H1 (cell line): Measurements from ENCODE around the gene COL21A1. TPM values are rescaled to one million over a fixed set of nuclear protein-coding genes. Genes with fewer than 3 reads are reported as not detected.

Source experiments
- CTCF ChIA-PET: fragments of 300-600 bp; sonication (Branson Sonifier 250); formaldehyde crosslinking; loops from one replicate; lab custom pipeline; 2021; ENCODE audit not compliant: partially characterized antibody; lab: Charles Lee
- POLR2A ChIA-PET: fragments of 300-600 bp; sonication (Branson Sonifier 250); formaldehyde crosslinking; loops from one replicate; lab custom pipeline; 2021; ENCODE audit warnings: inconsistent platforms; ENCODE audit not compliant: partially characterized antibody; lab: Charles Lee
- DNase-seq, 2 experiments: peaks; one replicate each; pipeline versions ENCODE4 v3.0.0 to v3.0.0-alpha.2; 2010 to 2022; ENCODE audit warnings: low spot score in 2 of 2, low read depth in 1 of 2, mixed read lengths in 1 of 2
- FAIRE-seq: peaks from 2 replicates; lab custom pipeline; 2011; peaks lifted over from hg19 to GRCh38; lab: Jason Lieb, UNC
- H2AFZ ChIP-seq: 2 replicates; pipeline ENCODE4 v1.8.1; 2012; ENCODE audit warnings: low read length, inconsistent platforms
- H2AK5ac ChIP-seq: 2 replicates; pipeline ENCODE4 v1.6.1; 2013; ENCODE audit warnings: low read depth, low read length
- H2BK120ac ChIP-seq: replicated peaks from 2 replicates; pipeline ENCODE3; 2013; ENCODE audit warnings: low read depth, low read length, inconsistent platforms
- H2BK12ac ChIP-seq: 2 replicates; pipeline ENCODE4 v1.6.1; 2013; ENCODE audit warnings: low read depth, low read length
- H2BK15ac ChIP-seq: 2 replicates; pipeline ENCODE4 v1.6.1; 2013; ENCODE audit warnings: low read length
- H2BK20ac ChIP-seq: 2 replicates; pipeline ENCODE4 v1.6.1; 2013; ENCODE audit warnings: low read length
- H2BK5ac ChIP-seq: 2 replicates; pipeline ENCODE4 v1.6.1; 2013; ENCODE audit warnings: low read depth, low read length
- H3K14ac ChIP-seq: 2 replicates; pipeline ENCODE4 v1.6.1; 2013; ENCODE audit warnings: inconsistent platforms; ENCODE audit not compliant: insufficient read length
- H3K18ac ChIP-seq: 2 replicates; pipeline ENCODE4 v1.6.1; 2013; ENCODE audit warnings: low read length; ENCODE audit errors: extremely low read depth
- H3K23ac ChIP-seq: 2 replicates; pipeline ENCODE4 v1.6.1; 2013; ENCODE audit warnings: inconsistent platforms; ENCODE audit not compliant: insufficient read length
- H3K23me2 ChIP-seq: 2 replicates; pipeline ENCODE4 v1.6.1; 2013; ENCODE audit warnings: low read depth, low read length
- H3K27ac ChIP-seq: 2 replicates; pipeline ENCODE4 v1.6.1; 2011; ENCODE audit warnings: low read depth, low read length, inconsistent platforms
- H3K27me3 ChIP-seq, 4 experiments: replicated peaks in 1 of 4; 1 replicate in 1 of 4; 2 replicates in 3 of 4; pipeline versions ENCODE4 v1.6.1 to v1.8.1; 2011 to 2013; ENCODE audit warnings: low read length in 3 of 4, mild to moderate bottlenecking in 3 of 4, inconsistent platforms in 2 of 4, mixed read lengths in 2 of 4, moderate library complexity in 1 of 4; ENCODE audit not compliant: control insufficient read depth in 3 of 4, insufficient read depth in 3 of 4; ENCODE audit errors: extremely low read depth in 1 of 4
- H3K36me3 ChIP-seq, 4 experiments: 2 replicates each; pipeline versions ENCODE4 v1.6.1 to v1.8.1; 2011 to 2013; ENCODE audit warnings: mild to moderate bottlenecking in 4 of 4, low read length in 3 of 4, moderate library complexity in 2 of 4, control low read depth in 1 of 4, inconsistent platforms in 1 of 4; ENCODE audit not compliant: insufficient read depth in 4 of 4, control insufficient read depth in 2 of 4
- H3K4ac ChIP-seq: replicated peaks from 2 replicates; pipeline ENCODE3; 2013; ENCODE audit warnings: low read length, low read depth, mixed read lengths, inconsistent platforms; ENCODE audit not compliant: insufficient read length
- H3K4me1 ChIP-seq, 4 experiments: replicated peaks in 1 of 4; 1 replicate in 1 of 4; 2 replicates in 3 of 4; pipeline versions ENCODE4 v1.6.1 to v1.8.1; 2011 to 2013; ENCODE audit warnings: low read length in 3 of 4, inconsistent platforms in 2 of 4, mixed read lengths in 1 of 4; ENCODE audit not compliant: insufficient read depth in 4 of 4, control insufficient read depth in 3 of 4
- H3K4me2 ChIP-seq, 2 experiments: 2 replicates each; pipeline versions ENCODE4 v1.6.1 to v1.8.1; 2011 to 2013; ENCODE audit warnings: low read depth in 2 of 2, low read length in 2 of 2, control low read depth in 1 of 2, inconsistent platforms in 1 of 2, mild to moderate bottlenecking in 1 of 2; ENCODE audit not compliant: insufficient read depth in 1 of 2
- H3K4me3 ChIP-seq, 4 experiments: fragments of 200-600, 300-600 bp in 1 of 4; sonication (generic), shearing (Covaris generic), sonication (Bioruptor Twin) in 1 of 4; 2 replicates each; pipeline versions ENCODE4 v1.5.1 to v1.8.1; 2011 to 2016; ENCODE audit warnings: low read length in 4 of 4, low read depth in 3 of 4, control low read depth in 2 of 4, inconsistent platforms in 2 of 4, mild to moderate bottlenecking in 2 of 4, mixed read lengths in 1 of 4, moderate library complexity in 1 of 4; ENCODE audit not compliant: insufficient read depth in 2 of 4; ENCODE audit errors: extremely low read depth in 1 of 4
- H3K56ac ChIP-seq: replicated peaks from 2 replicates; pipeline ENCODE3; 2013; ENCODE audit warnings: low read depth, mild to moderate bottlenecking, mixed read lengths, low read length, inconsistent platforms; ENCODE audit not compliant: insufficient read length
- H3K79me1 ChIP-seq: 2 replicates; pipeline ENCODE4 v1.6.1; 2013; ENCODE audit warnings: low read depth, low read length, control low read depth
- H3K79me2 ChIP-seq, 2 experiments: 2 replicates each; pipeline versions ENCODE4 v1.6.1 to v1.8.1; 2012 to 2013; ENCODE audit warnings: low read length in 2 of 2, mild to moderate bottlenecking in 2 of 2, inconsistent platforms in 1 of 2; ENCODE audit not compliant: insufficient read depth in 2 of 2, control insufficient read depth in 1 of 2
- H3K9ac ChIP-seq, 4 experiments: replicated peaks in 1 of 4; 1 replicate in 1 of 4; 2 replicates in 3 of 4; pipeline versions ENCODE4 v1.6.1 to v1.8.1; 2011 to 2013; ENCODE audit warnings: low read depth in 3 of 4, low read length in 3 of 4, control low read depth in 2 of 4, mild to moderate bottlenecking in 2 of 4, moderate library complexity in 2 of 4, inconsistent platforms in 1 of 4; ENCODE audit errors: extremely low read depth in 1 of 4
- H3K9me3 ChIP-seq, 2 experiments: 2 replicates each; pipeline versions ENCODE4 v1.6.1 to v1.8.1; 2012 to 2013; ENCODE audit warnings: mild to moderate bottlenecking in 2 of 2, moderate library complexity in 2 of 2, control low read depth in 1 of 2, inconsistent platforms in 1 of 2, low read depth in 1 of 2, low read length in 1 of 2, mixed read lengths in 1 of 2; ENCODE audit not compliant: insufficient read depth in 2 of 2
- H4K20me1 ChIP-seq, 2 experiments: replicated peaks in 1 of 2; 2 replicates each; pipeline versions ENCODE3 to v1.8.1; 2011 to 2013; ENCODE audit warnings: inconsistent platforms in 2 of 2, low read length in 2 of 2, mild to moderate bottlenecking in 1 of 2; ENCODE audit not compliant: insufficient read depth in 2 of 2, control insufficient read depth in 1 of 2
- H4K5ac ChIP-seq: 2 replicates; pipeline ENCODE4 v1.6.1; 2013; ENCODE audit warnings: low read length, low read depth, mixed read lengths, inconsistent platforms; ENCODE audit not compliant: insufficient read length
- H4K8ac ChIP-seq: 2 replicates; pipeline ENCODE4 v1.8.0; 2013; ENCODE audit warnings: mild to moderate bottlenecking, moderate library complexity, low read length, inconsistent platforms; ENCODE audit not compliant: insufficient read depth; ENCODE audit errors: extremely low read depth
- H4K91ac ChIP-seq: replicated peaks from 2 replicates; pipeline ENCODE3; 2013; ENCODE audit warnings: low read length, mixed read lengths, inconsistent platforms; ENCODE audit not compliant: insufficient read length
- HDAC2 ChIP-seq, 2 experiments: fragments of 300-600 bp in 1 of 2; sonication (generic) in 1 of 2; IDR thresholded peaks; 2 replicates each; pipeline ENCODE4 v1.6.1; 2011 to 2012; ENCODE audit warnings: low read depth in 2 of 2, low read length in 2 of 2, mild to moderate bottlenecking in 2 of 2, moderate library complexity in 2 of 2, borderline replicate concordance in 1 of 2, inconsistent platforms in 1 of 2
- RAD21 ChIP-seq, 2 experiments: IDR thresholded peaks in 1 of 2; conservative IDR thresholded peaks in 1 of 2; 2 replicates each; pipeline ENCODE4 v1.6.1; 2011; ENCODE audit warnings: low read depth in 2 of 2, low read length in 2 of 2, improper control_type of control experiment in 1 of 2, inconsistent platforms in 1 of 2, mild to moderate bottlenecking in 1 of 2, moderate library complexity in 1 of 2
- WGBS, 2 experiments: shearing (Covaris generic) in 1 of 2; methylation state at CpG; one replicate each; pipeline versions ENCODE4 v1.1.6 to v1.1.7; 2013 to 2015; ENCODE audit warnings: low lambda C conversion rate in 2 of 2, mixed read lengths in 2 of 2, inconsistent platforms in 1 of 2, low coverage in 1 of 2, missing lambda C conversion rate in 1 of 2; ENCODE audit not compliant: insufficient replicate concordance in 2 of 2, insufficient coverage in 1 of 2, insufficient read length in 1 of 2; ENCODE audit errors: extremely low coverage in 1 of 2, missing lambda C conversion rate in 1 of 2; 5-methylcytosine and 5-hydroxymethylcytosine counted together
- polyA plus RNA-seq, 7 experiments: library from polyadenylated mRNA; depleted of rRNA in 3 of 7; stranded (reverse) in 5 of 7; unstranded in 2 of 7; fragments of >200 nt in 5 of 7; fragments of 200-250 nt in 2 of 7; gene quantifications; 1 replicate in 5 of 7; 2 replicates in 1 of 7; 4 replicates in 1 of 7; pipeline versions ENCODE4 v1.2.1 to v1.2.3, GENCODE V29; 2011 to 2013; ENCODE audit warnings: missing spikeins in 2 of 7, mixed read lengths in 2 of 7
- total RNA-seq: library from RNA; stranded (reverse); fragmentation: NEBNext Ultra II Directional; extraction: Animal tissue kit (Norgen Biotek cat#: 25700); gene quantifications from 2 replicates; pipeline ENCODE4 v1.2.1, GENCODE V29; 2021
- TF ChIP-seq, protein P1 (sequence below), 3 experiments: IDR thresholded peaks; 1 replicate in 2 of 3; 2 replicates in 1 of 3; pipeline versions ENCODE4 v1.5.1 to v1.6.1; 2011; ENCODE audit warnings: low read length in 3 of 3, mild to moderate bottlenecking in 3 of 3, inconsistent platforms in 2 of 3, low read depth in 1 of 3, moderate library complexity in 1 of 3; ENCODE audit not compliant: insufficient read depth in 1 of 3; ENCODE audit errors: control extremely low read depth in 1 of 3

Gene COL21A1
- total and polyA plus RNA-seq, 2 of the 8 experiments (the other 6 are each of a cell fraction or from before 2014, with no cell fraction given) = 1.6 to 3.4 TPM

- Histone ChIP-seq H3K14ac (no peak overlapping the region), H2BK15ac (no peak overlapping the region), H2AK5ac (no peak overlapping the region), H2BK20ac (no peak overlapping the region), H3K9me3 (no peaks in the 10 kb centered on the region), H4K20me1 (no peaks in the 10 kb centered on the region), H3K27ac (no peak overlapping the region), H2BK5ac (no peak overlapping the region), H3K56ac (no peak overlapping the region), H2AFZ (no peak overlapping the region), H3K4me3 (no peak overlapping the region), H3K4ac (no peak overlapping the region), H2BK12ac (no peak overlapping the region), H4K91ac (no peak overlapping the region), H3K18ac (no peak overlapping the region), H3K9ac (no peak overlapping the region), H4K8ac (no peak overlapping the region), H3K23me2 (no peaks in the 10 kb centered on the region), H3K79me1 (no peaks in the 10 kb centered on the region), H3K36me3 (no peaks in the 10 kb centered on the region), H3K4me1 (no peaks in the 10 kb centered on the region), H3K79me2 (no peaks in the 10 kb centered on the region), H3K27me3 (no peaks in the 10 kb centered on the region), H3K23ac (no peak overlapping the region), H2BK120ac (no peak overlapping the region), H4K5ac (no peak overlapping the region), H3K4me2 (no peak overlapping the region)
- no peak for FAIRE-seq
- ChIA-PET CTCF (interaction anchor here (1.5 kb wide), 1 partner anchor 44 kb away, joined by 4 read pairs; no protein-coding TSS in a partner anchor), POLR2A (no interaction called here)
- TF ChIP-seq, protein P1, sequence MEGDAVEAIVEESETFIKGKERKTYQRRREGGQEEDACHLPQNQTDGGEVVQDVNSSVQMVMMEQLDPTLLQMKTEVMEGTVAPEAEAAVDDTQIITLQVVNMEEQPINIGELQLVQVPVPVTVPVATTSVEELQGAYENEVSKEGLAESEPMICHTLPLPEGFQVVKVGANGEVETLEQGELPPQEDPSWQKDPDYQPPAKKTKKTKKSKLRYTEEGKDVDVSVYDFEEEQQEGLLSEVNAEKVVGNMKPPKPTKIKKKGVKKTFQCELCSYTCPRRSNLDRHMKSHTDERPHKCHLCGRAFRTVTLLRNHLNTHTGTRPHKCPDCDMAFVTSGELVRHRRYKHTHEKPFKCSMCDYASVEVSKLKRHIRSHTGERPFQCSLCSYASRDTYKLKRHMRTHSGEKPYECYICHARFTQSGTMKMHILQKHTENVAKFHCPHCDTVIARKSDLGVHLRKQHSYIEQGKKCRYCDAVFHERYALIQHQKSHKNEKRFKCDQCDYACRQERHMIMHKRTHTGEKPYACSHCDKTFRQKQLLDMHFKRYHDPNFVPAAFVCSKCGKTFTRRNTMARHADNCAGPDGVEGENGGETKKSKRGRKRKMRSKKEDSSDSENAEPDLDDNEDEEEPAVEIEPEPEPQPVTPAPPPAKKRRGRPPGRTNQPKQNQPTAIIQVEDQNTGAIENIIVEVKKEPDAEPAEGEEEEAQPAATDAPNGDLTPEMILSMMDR (IDR thresholded peaks at IDR 0.05; ENCODE audit: control extremely low read depth in 1 of 3, insufficient read depth in 1 of 3, low read depth in 1 of 3, low read length in 3 of 3) = peak in 2 of 3 experiments; percentile 36 to 44; a peak in 2 of 4 replicates
- peak; percentile 60 to 65 for TF ChIP-seq RAD21 (IDR thresholded peaks at IDR 0.05 in 1 of 2, conservative IDR thresholded peaks at IDR 0.05 in 1 of 2; ENCODE audit: low read depth in 2 of 2, low read length in 2 of 2)
- no peak for TF ChIP-seq HDAC2 (IDR thresholded peaks at IDR 0.05; ENCODE audit: borderline replicate concordance in 1 of 2, low read depth in 2 of 2, low read length in 2 of 2)
- WGBS, 2 experiments = 46% methylated on average over 2 of the region's 2 CpGs; no CpG with 5 or more reads in 1 of the 2 experiments
- DNase-seq = peak in 1 of 2 experiments; percentile 1
These were observed 225.4 kb downstream of the COL21A1 start for GRCh38 chr6:56021943-56022342.
